Skin of body (tissue), 2 donors: ENCODE measurements around the gene ADA. TPM values are rescaled to one million over a fixed set of nuclear protein-coding genes. Genes with fewer than 3 reads are reported as not detected.

Source experiments
- DNase-seq: peaks from one replicate; lab custom pipeline; 2025; lab: John Stamatoyannopoulos, UW
- total RNA-seq: library from RNA; depleted of rRNA; stranded (reverse); fragments of >200 nt; gene quantifications from one replicate; pipeline ENCODE4 v1.2.3, GENCODE V29; 2014

Gene ADA
- total RNA-seq, 1 donor from 2014 or later, result 5.5 TPM

- DNase-seq, result no peak
Observed at GRCh38 chr20:44644667-44645131, 6.8 kb downstream of the ADA start.

- no peak for DNase-seq
Observed at GRCh38 chr20:44644230-44644617, 7.3 kb downstream of the ADA start.

GRCh38 chr20:44643596-44644229 lies 7.8 kb downstream of the ADA start:
- peak; percentile 23 for DNase-seq

- no peak for DNase-seq
Observed at GRCh38 chr20:44643154-44643519, 8.4 kb downstream of the ADA start.

- peak; percentile 56 for DNase-seq
Observed at GRCh38 chr20:44642203-44643153, 9.0 kb downstream of the ADA start.

- DNase-seq, result no peak
Observed at GRCh38 chr20:44641325-44641724, 10.2 kb downstream of the ADA start.

GRCh38 chr20:44640522-44640921 lies 11.0 kb downstream of the ADA start:
- DNase-seq, result no peak

GRCh38 chr20:44637522-44638372 lies 13.8 kb downstream of the ADA start:
- DNase-seq, result peak; percentile 26

GRCh38 chr20:44637042-44637441 lies 14.5 kb downstream of the ADA start:
- DNase-seq, result no peak

- no peak for DNase-seq
Observed at GRCh38 chr20:44635877-44636276, 15.6 kb downstream of the ADA start.

GRCh38 chr20:44633872-44634600 lies 17.5 kb downstream of the ADA start:
- no peak for DNase-seq

- DNase-seq, result no peak
Observed at GRCh38 chr20:44633187-44633810, 18.2 kb downstream of the ADA start.

GRCh38 chr20:44632103-44632752 lies 19.3 kb downstream of the ADA start:
- DNase-seq, result no peak

- DNase-seq, result no peak
Observed at GRCh38 chr20:44630297-44630696, 21.2 kb downstream of the ADA start.

- no peak for DNase-seq
Observed at GRCh38 chr20:44629542-44629941, 22.0 kb downstream of the ADA start.

GRCh38 chr20:44629017-44629385 lies 22.5 kb downstream of the ADA start:
- DNase-seq, result no peak

GRCh38 chr20:44627364-44628010 lies 24.0 kb downstream of the ADA start:
- DNase-seq, result no peak

GRCh38 chr20:44626278-44626677 lies 25.2 kb downstream of the ADA start:
- no peak for DNase-seq

GRCh38 chr20:44625361-44625760 lies 26.1 kb downstream of the ADA start:
- DNase-seq, result no peak
